Mesendoderm (in vitro differentiated cells): ENCODE data around the gene CYP3A5.
"Not testable (repeated sequence)": the region's sequence is repeated elsewhere in the genome, so short reads cannot be mapped to it uniquely, and the experiment has no call there.

Experiments
- DNase-seq: peaks from one replicate; pipeline ENCODE4 v3.0.0; 2013
- H2AK5ac ChIP-seq: 2 replicates; pipeline ENCODE4 v1.6.1; 2013; ENCODE audit warnings: low read length, inconsistent platforms
- H2BK120ac ChIP-seq: 2 replicates; pipeline ENCODE4 v1.6.1; 2013; ENCODE audit warnings: low read depth, mild to moderate bottlenecking, low read length, moderate library complexity, mixed read lengths
- H2BK15ac ChIP-seq: replicated peaks from 2 replicates; pipeline ENCODE4 v1.6.1; 2013; ENCODE audit warnings: low read depth, mild to moderate bottlenecking, moderate library complexity
- H2BK5ac ChIP-seq: 2 replicates; pipeline ENCODE4 v1.6.1; 2013; ENCODE audit warnings: low read length, inconsistent platforms
- H3K18ac ChIP-seq: 2 replicates; pipeline ENCODE4 v1.6.1; 2013; ENCODE audit warnings: mild to moderate bottlenecking, low read length, mixed read lengths
- H3K23ac ChIP-seq: one replicate; pipeline ENCODE4 v1.6.1; 2013; ENCODE audit warnings: low read length
- H3K27ac ChIP-seq: 2 replicates; pipeline ENCODE4 v1.5.1; 2013; ENCODE audit warnings: low read depth, mild to moderate bottlenecking, inconsistent platforms, low read length, moderate library complexity
- H3K27me3 ChIP-seq: 2 replicates; pipeline ENCODE4 v1.6.1; 2013; ENCODE audit warnings: low read length, control low read depth, mild to moderate bottlenecking, inconsistent platforms; ENCODE audit not compliant: insufficient read depth, poor library complexity
- H3K36me3 ChIP-seq: 2 replicates; pipeline ENCODE4 v1.6.1; 2013; ENCODE audit warnings: low read length, inconsistent platforms; ENCODE audit not compliant: control insufficient read depth, insufficient read depth
- H3K4ac ChIP-seq: one replicate; pipeline ENCODE4 v1.6.1; 2013; ENCODE audit warnings: low read depth, mild to moderate bottlenecking, low read length, moderate library complexity
- H3K4me1 ChIP-seq: 2 replicates; pipeline ENCODE4 v1.6.1; 2013; ENCODE audit warnings: low read depth, low read length, inconsistent platforms; ENCODE audit not compliant: control insufficient read depth
- H3K4me2 ChIP-seq: 2 replicates; pipeline ENCODE4 v1.6.1; 2013; ENCODE audit warnings: low read length
- H3K4me3 ChIP-seq: 2 replicates; pipeline ENCODE4 v1.5.1; 2013; ENCODE audit warnings: mild to moderate bottlenecking, low read length
- H3K56ac ChIP-seq: one replicate; pipeline ENCODE4 v1.6.1; 2013; ENCODE audit warnings: low read length
- H3K79me1 ChIP-seq: 2 replicates; pipeline ENCODE4 v1.6.1; 2013; ENCODE audit warnings: low read length, inconsistent platforms
- H3K79me2 ChIP-seq: 2 replicates; pipeline ENCODE4 v1.6.1; 2013; ENCODE audit warnings: mild to moderate bottlenecking, low read length; ENCODE audit not compliant: control insufficient read depth, insufficient read depth
- H3K9ac ChIP-seq: 2 replicates; pipeline ENCODE4 v1.6.1; 2013; ENCODE audit warnings: low read length, inconsistent platforms
- H4K5ac ChIP-seq: one replicate; pipeline ENCODE4 v1.6.1; 2013; ENCODE audit warnings: low read length
- H4K8ac ChIP-seq: one replicate; pipeline ENCODE4 v1.6.1; 2013; ENCODE audit warnings: low read depth, mild to moderate bottlenecking, control low read depth, low read length, moderate library complexity
- WGBS: extraction: QIAGEN DNeasy Blood & Tissue Kit; methylation state at CpG from one replicate; pipeline ENCODE4 v1.1.7; 2013; ENCODE audit warnings: low lambda C conversion rate, missing lambda C conversion rate; ENCODE audit not compliant: insufficient coverage; ENCODE audit errors: extremely low coverage; 5-methylcytosine and 5-hydroxymethylcytosine counted together

Gene CYP3A5

DNA sequence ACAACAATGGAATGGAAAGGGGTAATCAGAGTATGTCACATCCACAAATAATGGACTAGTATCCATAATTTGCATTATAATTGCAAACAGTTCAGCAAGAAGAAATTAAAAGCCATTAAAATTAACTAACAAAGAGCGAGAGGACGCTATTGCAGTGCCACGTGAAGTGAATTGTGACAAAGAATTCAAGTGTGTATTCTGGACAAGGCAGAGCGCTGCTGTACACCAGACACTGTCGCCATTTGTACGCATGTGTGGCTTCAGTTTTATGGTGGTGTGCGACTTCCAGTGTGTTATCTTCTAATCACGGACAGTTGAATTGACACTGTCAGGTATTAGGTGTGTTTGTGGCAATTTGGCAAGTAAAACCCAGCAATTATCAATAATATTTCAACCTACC lies 11.3 kb downstream of the CYP3A5 start:
- H3K9ac ChIP-seq: no peak overlapping the region
- H3K79me2 ChIP-seq: no peaks in the 10 kb centered on the region
- H3K79me1 ChIP-seq: no peaks in the 10 kb centered on the region
- H2BK5ac ChIP-seq: no peak overlapping the region
- no peaks in the 10 kb centered on the region for H3K36me3 ChIP-seq
- no peak overlapping the region for H2BK15ac ChIP-seq
- no peak overlapping the region for H2AK5ac ChIP-seq
- no peak overlapping the region for H3K4me3 ChIP-seq
- H4K8ac ChIP-seq: no peak overlapping the region
- no peak overlapping the region for H3K23ac ChIP-seq
- no CpG with 5 or more reads among the region's 8 CpGs for WGBS
- H3K56ac ChIP-seq: no peak overlapping the region
- no peak overlapping the region for H3K4ac ChIP-seq
- no peak for DNase-seq
- no peak overlapping the region for H3K4me2 ChIP-seq
- no peak overlapping the region for H3K18ac ChIP-seq
- H4K5ac ChIP-seq: no peak overlapping the region
- H2BK120ac ChIP-seq: no peak overlapping the region
- no peaks in the 10 kb centered on the region for H3K27me3 ChIP-seq
- H3K4me1 ChIP-seq: no peaks in the 10 kb centered on the region
- no peak overlapping the region for H3K27ac ChIP-seq

DNA sequence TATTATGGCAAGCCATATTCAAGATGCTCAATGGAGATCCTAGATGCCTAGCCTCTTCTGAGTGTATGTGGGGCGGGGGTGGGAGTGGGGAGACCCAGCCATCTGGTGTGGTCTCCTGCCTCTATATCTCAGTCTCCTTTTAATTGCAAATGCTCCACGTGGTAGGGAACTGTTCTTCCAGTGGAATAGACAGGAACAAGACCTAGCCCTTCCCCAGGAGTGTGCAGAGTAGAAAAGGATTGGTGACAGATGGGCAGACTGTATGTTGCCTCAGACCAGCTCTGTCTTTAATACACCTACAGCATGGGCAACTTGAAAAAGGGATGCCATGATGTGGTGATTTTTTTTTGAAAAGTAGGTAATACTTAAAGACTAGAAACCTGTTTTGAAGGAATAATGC lies 12.6 kb downstream of the CYP3A5 start:
- H3K79me1 ChIP-seq: no peaks in the 10 kb centered on the region
- no peak overlapping the region for H3K18ac ChIP-seq
- no peak overlapping the region for H3K56ac ChIP-seq
- no peak overlapping the region for H4K8ac ChIP-seq
- H2BK120ac ChIP-seq: no peak overlapping the region
- H4K5ac ChIP-seq: no peak overlapping the region
- no CpG with 5 or more reads among the region's 2 CpGs for WGBS
- no peak overlapping the region for H3K4ac ChIP-seq
- no peak overlapping the region for H2BK5ac ChIP-seq
- H3K4me3 ChIP-seq: no peak overlapping the region
- no peak overlapping the region for H3K9ac ChIP-seq
- DNase-seq: no peak
- H3K36me3 ChIP-seq: no peaks in the 10 kb centered on the region
- no peak overlapping the region for H3K27ac ChIP-seq
- H3K23ac ChIP-seq: no peak overlapping the region
- no peak overlapping the region for H2AK5ac ChIP-seq
- H3K27me3 ChIP-seq: no peaks in the 10 kb centered on the region
- no peaks in the 10 kb centered on the region for H3K4me1 ChIP-seq
- H3K79me2 ChIP-seq: no peaks in the 10 kb centered on the region
- H3K4me2 ChIP-seq: no peak overlapping the region
- H2BK15ac ChIP-seq: no peak overlapping the region

DNA sequence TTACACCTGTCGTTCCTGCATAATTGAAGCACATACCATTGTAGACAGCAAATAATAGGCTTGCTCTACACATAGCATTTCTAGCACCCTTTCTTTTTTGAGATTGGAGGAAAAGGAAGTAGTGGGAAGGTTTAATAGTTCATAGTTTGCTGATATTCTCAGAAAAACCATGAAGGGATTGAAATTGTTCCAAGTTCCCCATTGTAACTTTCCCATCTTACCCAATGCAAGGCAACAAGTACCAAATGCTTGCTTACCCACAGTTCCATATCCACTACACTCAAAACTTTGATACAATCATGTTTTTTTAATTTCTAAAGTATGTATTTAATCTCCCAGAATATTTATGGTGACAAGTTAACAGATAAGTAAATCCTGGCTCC lies 13.8 kb downstream of the CYP3A5 start:
- no peaks in the 10 kb centered on the region for H3K4me1 ChIP-seq
- H4K5ac ChIP-seq: no peak overlapping the region
- no peak overlapping the region for H3K4me3 ChIP-seq
- no peaks in the 10 kb centered on the region for H3K79me2 ChIP-seq
- no peak for DNase-seq
- H2BK120ac ChIP-seq: no peak overlapping the region
- H3K36me3 ChIP-seq: no peaks in the 10 kb centered on the region
- no peak overlapping the region for H2BK5ac ChIP-seq
- H3K4me2 ChIP-seq: no peak overlapping the region
- H3K27me3 ChIP-seq: no peaks in the 10 kb centered on the region
- H3K79me1 ChIP-seq: no peaks in the 10 kb centered on the region
- no peak overlapping the region for H3K18ac ChIP-seq
- no peak overlapping the region for H3K27ac ChIP-seq
- WGBS: no CpG with 5 or more reads among the region's 1 CpG
- no peak overlapping the region for H3K4ac ChIP-seq
- no peak overlapping the region for H4K8ac ChIP-seq
- H3K23ac ChIP-seq: no peak overlapping the region
- H3K9ac ChIP-seq: no peak overlapping the region
- no peak overlapping the region for H2BK15ac ChIP-seq
- H2AK5ac ChIP-seq: no peak overlapping the region
- H3K56ac ChIP-seq: no peak overlapping the region

- no CpG with 5 or more reads among the region's 3 CpGs for WGBS
- no peak overlapping the region for H3K9ac ChIP-seq
- no peak overlapping the region for H2BK120ac ChIP-seq
- H3K4me1 ChIP-seq: no peaks in the 10 kb centered on the region
- no peak overlapping the region for H3K4me2 ChIP-seq
- no peak overlapping the region for H3K4me3 ChIP-seq
- no peaks in the 10 kb centered on the region for H3K79me1 ChIP-seq
- no peak overlapping the region for H3K56ac ChIP-seq
- no peak for DNase-seq
- no peaks in the 10 kb centered on the region for H3K27me3 ChIP-seq
- H3K79me2 ChIP-seq: no peaks in the 10 kb centered on the region
- H3K23ac ChIP-seq: no peak overlapping the region
- no peak overlapping the region for H2BK5ac ChIP-seq
- H3K4ac ChIP-seq: no peak overlapping the region
- H4K5ac ChIP-seq: no peak overlapping the region
- no peak overlapping the region for H2BK15ac ChIP-seq
- H3K18ac ChIP-seq: no peak overlapping the region
- no peak overlapping the region for H2AK5ac ChIP-seq
- H3K36me3 ChIP-seq: no peaks in the 10 kb centered on the region
- H4K8ac ChIP-seq: no peak overlapping the region
- H3K27ac ChIP-seq: no peak overlapping the region
Observed at GRCh38 chr7:99665312-99666012, 14.3 kb downstream of the CYP3A5 start.

- not testable (repeated sequence) for H3K9ac ChIP-seq, H2AK5ac ChIP-seq, H3K18ac ChIP-seq, H4K8ac ChIP-seq, H4K5ac ChIP-seq, H3K27ac ChIP-seq, H3K4me1 ChIP-seq, H3K27me3 ChIP-seq, H3K79me2 ChIP-seq, H3K56ac ChIP-seq, H3K79me1 ChIP-seq, H3K4me3 ChIP-seq, H3K4ac ChIP-seq, H2BK5ac ChIP-seq, H2BK120ac ChIP-seq, H3K23ac ChIP-seq, H3K36me3 ChIP-seq, DNase-seq, H2BK15ac ChIP-seq, H3K4me2 ChIP-seq
- WGBS: no CpG with 5 or more reads among the region's 5 CpGs
Observed at GRCh38 chr7:99657879-99658278, 21.9 kb downstream of the CYP3A5 start.

- not testable (repeated sequence) for DNase-seq, H2AK5ac ChIP-seq, H2BK120ac ChIP-seq, H3K27me3 ChIP-seq, H4K8ac ChIP-seq, H3K23ac ChIP-seq, H3K27ac ChIP-seq, H3K9ac ChIP-seq, H3K4me3 ChIP-seq, H3K79me2 ChIP-seq, H3K4me2 ChIP-seq, H3K56ac ChIP-seq, H3K4me1 ChIP-seq, H3K4ac ChIP-seq, H4K5ac ChIP-seq, H2BK15ac ChIP-seq, H3K36me3 ChIP-seq, H2BK5ac ChIP-seq, H3K79me1 ChIP-seq, H3K18ac ChIP-seq
- WGBS: no CpG with 5 or more reads among the region's 3 CpGs
Observed at GRCh38 chr7:99654626-99655025, 25.2 kb downstream of the CYP3A5 start.
